Astrocyte (in vitro differentiated cells and primary cell): Measurements from ENCODE around the gene COL18A1. TPM values are rescaled to one million over a fixed set of nuclear protein-coding genes. Genes with fewer than 3 reads are reported as not detected.

Experiments used
- DNase-seq: peaks from one replicate; pipeline ENCODE4 v3.0.0-alpha.2; 2010; ENCODE audit warnings: low read depth
- FAIRE-seq: peaks from 2 replicates; lab custom pipeline; 2011; peaks lifted over from hg19 to GRCh38; lab: Jason Lieb, UNC
- H2AFZ ChIP-seq: 2 replicates; pipeline ENCODE4 v1.6.0; 2012; ENCODE audit warnings: low read depth, low read length, inconsistent platforms
- H3K27ac ChIP-seq: 2 replicates; pipeline ENCODE4 v1.5.1; 2011; ENCODE audit warnings: low read depth, low read length, inconsistent platforms
- H3K27me3 ChIP-seq: 2 replicates; pipeline ENCODE4 v1.6.0; 2011; ENCODE audit warnings: low read length, inconsistent platforms; ENCODE audit not compliant: insufficient read depth
- H3K36me3 ChIP-seq: 2 replicates; pipeline ENCODE4 v1.5.1; 2011; ENCODE audit warnings: low read length, inconsistent platforms; ENCODE audit not compliant: insufficient read depth
- H3K4me1 ChIP-seq: 2 replicates; pipeline ENCODE4 v1.5.1; 2011; ENCODE audit warnings: low read length, inconsistent platforms; ENCODE audit not compliant: insufficient read depth
- H3K4me2 ChIP-seq: 2 replicates; pipeline ENCODE4 v1.6.0; 2012; ENCODE audit warnings: low read length, inconsistent platforms
- H3K4me3 ChIP-seq: 2 replicates; pipeline ENCODE4 v1.5.1; 2011; ENCODE audit warnings: low read depth, mild to moderate bottlenecking, low read length, inconsistent platforms; ENCODE audit not compliant: insufficient read depth
- H3K79me2 ChIP-seq: 2 replicates; pipeline ENCODE4 v1.6.0; 2012; ENCODE audit warnings: mild to moderate bottlenecking, low read length, inconsistent platforms; ENCODE audit not compliant: insufficient read depth
- H3K9ac ChIP-seq: 2 replicates; pipeline ENCODE4 v1.6.0; 2012; ENCODE audit warnings: mild to moderate bottlenecking, low read length, inconsistent platforms
- H3K9me3 ChIP-seq: 2 replicates; pipeline ENCODE4 v1.5.1; 2012; ENCODE audit warnings: low read depth, mild to moderate bottlenecking, low read length, inconsistent platforms; ENCODE audit not compliant: insufficient read depth
- H4K20me1 ChIP-seq: 2 replicates; pipeline ENCODE4 v1.6.0; 2012; ENCODE audit warnings: low read length, inconsistent platforms; ENCODE audit not compliant: insufficient read depth
- H3K27ac Mint-ChIP-seq: one replicate; pipeline ENCODE4 v1.8.0; 2021; ENCODE audit warnings: mild to moderate bottlenecking, mixed read lengths; ENCODE audit not compliant: unreplicated experiment
- H3K27me3 Mint-ChIP-seq: one replicate; pipeline ENCODE4 v1.8.0; 2021; ENCODE audit warnings: low read depth, mixed read lengths; ENCODE audit not compliant: unreplicated experiment
- H3K36me3 Mint-ChIP-seq: one replicate; pipeline ENCODE4 v1.8.0; 2021; ENCODE audit warnings: low read depth, mixed read lengths; ENCODE audit not compliant: unreplicated experiment
- H3K4me1 Mint-ChIP-seq: one replicate; pipeline ENCODE4 v1.8.0; 2021; ENCODE audit warnings: low read depth, mixed read lengths; ENCODE audit not compliant: unreplicated experiment
- H3K4me3 Mint-ChIP-seq: one replicate; pipeline ENCODE4 v1.8.0; 2021; ENCODE audit warnings: mild to moderate bottlenecking, moderate library complexity, mixed read lengths; ENCODE audit not compliant: unreplicated experiment
- H3K9me3 Mint-ChIP-seq: one replicate; pipeline ENCODE4 v1.8.0; 2021; ENCODE audit warnings: mild to moderate bottlenecking, mixed read lengths; ENCODE audit not compliant: unreplicated experiment
- EZH2 ChIP-seq: IDR thresholded peaks from 2 replicates; pipeline ENCODE4 v1.6.1; 2012; ENCODE audit warnings: mild to moderate bottlenecking, low read length, inconsistent platforms; ENCODE audit not compliant: insufficient read depth
- total RNA-seq: library from RNA; stranded (reverse); gene quantifications from 2 replicates; pipeline ENCODE4 v1.2.1, GENCODE V29; 2021
- TF ChIP-seq, protein P1 (sequence below): IDR thresholded peaks from 2 replicates; pipeline ENCODE4 v1.5.1; 2011; ENCODE audit warnings: low read depth, mild to moderate bottlenecking, inconsistent platforms, low read length, moderate library complexity; ENCODE audit not compliant: insufficient read depth

COL18A1 gene
- total RNA-seq, 1 donor from 2014 or later, result 616 TPM

DNA sequence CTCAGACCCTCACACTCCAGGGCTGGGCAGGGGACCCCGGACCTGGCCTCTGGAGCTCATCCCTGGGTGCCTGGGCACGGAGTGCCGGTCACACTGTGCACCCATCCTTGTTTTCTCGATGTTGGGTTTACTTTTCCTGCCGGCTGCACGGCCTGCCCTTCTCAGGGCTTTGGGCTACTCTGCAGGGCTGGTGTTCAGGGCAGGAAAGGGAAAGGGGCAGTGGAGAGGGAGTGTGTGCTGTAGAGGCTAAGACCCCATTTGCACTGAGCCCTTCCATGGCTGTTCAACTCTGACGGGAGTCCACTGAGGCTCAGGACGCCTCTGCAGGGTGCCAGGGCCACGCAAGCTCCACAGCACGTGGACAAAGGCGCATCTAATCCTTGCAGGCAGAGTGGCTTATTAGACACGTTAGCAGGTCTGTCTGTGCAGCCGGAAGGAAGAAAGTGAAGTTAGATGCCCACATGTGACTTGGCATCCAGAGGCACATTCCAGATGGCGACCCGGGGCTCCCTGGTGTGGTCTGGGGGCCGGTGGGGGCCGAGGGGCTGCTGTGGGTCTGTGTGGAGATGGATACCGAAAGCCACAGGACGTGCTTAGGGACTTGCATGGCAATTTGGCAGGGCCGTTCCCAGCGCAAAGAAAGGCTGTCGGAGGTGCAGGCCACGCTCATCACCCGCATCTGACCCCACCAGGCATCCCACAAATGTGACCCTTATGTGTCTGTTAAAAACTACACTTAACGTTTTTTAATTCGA, 33.6 kb downstream of the COL18A1 start:
- no peak overlapping the region for H3K4me3 Mint-ChIP-seq
- H3K27me3 Mint-ChIP-seq, result no peaks in the 10 kb centered on the region
- DNase-seq, result no peak
- Histone ChIP-seq H3K4me3 (peak overlapping the region; percentile 41), H2AFZ (peak overlapping the region; percentile 38), H3K27ac (peak overlapping the region; percentile 61), H4K20me1 (peaks cover 40% of the 10 kb centered on the region), H3K27me3 (no peaks in the 10 kb centered on the region), H3K4me2 (peak overlapping the region; percentile 81), H3K36me3 (no peaks in the 10 kb centered on the region), H3K4me1 (peaks cover 9% of the 10 kb centered on the region), H3K79me2 (peaks cover 65% of the 10 kb centered on the region), H3K9me3 (no peaks in the 10 kb centered on the region), H3K9ac (peak overlapping the region; percentile 71)
- FAIRE-seq, result no peak
- H3K27ac Mint-ChIP-seq, result no peak overlapping the region
- no peaks in the 10 kb centered on the region for H3K9me3 Mint-ChIP-seq
- H3K36me3 Mint-ChIP-seq, result peaks cover 3% of the 10 kb centered on the region
- TF ChIP-seq, protein P1, sequence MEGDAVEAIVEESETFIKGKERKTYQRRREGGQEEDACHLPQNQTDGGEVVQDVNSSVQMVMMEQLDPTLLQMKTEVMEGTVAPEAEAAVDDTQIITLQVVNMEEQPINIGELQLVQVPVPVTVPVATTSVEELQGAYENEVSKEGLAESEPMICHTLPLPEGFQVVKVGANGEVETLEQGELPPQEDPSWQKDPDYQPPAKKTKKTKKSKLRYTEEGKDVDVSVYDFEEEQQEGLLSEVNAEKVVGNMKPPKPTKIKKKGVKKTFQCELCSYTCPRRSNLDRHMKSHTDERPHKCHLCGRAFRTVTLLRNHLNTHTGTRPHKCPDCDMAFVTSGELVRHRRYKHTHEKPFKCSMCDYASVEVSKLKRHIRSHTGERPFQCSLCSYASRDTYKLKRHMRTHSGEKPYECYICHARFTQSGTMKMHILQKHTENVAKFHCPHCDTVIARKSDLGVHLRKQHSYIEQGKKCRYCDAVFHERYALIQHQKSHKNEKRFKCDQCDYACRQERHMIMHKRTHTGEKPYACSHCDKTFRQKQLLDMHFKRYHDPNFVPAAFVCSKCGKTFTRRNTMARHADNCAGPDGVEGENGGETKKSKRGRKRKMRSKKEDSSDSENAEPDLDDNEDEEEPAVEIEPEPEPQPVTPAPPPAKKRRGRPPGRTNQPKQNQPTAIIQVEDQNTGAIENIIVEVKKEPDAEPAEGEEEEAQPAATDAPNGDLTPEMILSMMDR, result no peak
- TF ChIP-seq EZH2, result no peak
- peaks cover 19% of the 10 kb centered on the region for H3K4me1 Mint-ChIP-seq

DNA sequence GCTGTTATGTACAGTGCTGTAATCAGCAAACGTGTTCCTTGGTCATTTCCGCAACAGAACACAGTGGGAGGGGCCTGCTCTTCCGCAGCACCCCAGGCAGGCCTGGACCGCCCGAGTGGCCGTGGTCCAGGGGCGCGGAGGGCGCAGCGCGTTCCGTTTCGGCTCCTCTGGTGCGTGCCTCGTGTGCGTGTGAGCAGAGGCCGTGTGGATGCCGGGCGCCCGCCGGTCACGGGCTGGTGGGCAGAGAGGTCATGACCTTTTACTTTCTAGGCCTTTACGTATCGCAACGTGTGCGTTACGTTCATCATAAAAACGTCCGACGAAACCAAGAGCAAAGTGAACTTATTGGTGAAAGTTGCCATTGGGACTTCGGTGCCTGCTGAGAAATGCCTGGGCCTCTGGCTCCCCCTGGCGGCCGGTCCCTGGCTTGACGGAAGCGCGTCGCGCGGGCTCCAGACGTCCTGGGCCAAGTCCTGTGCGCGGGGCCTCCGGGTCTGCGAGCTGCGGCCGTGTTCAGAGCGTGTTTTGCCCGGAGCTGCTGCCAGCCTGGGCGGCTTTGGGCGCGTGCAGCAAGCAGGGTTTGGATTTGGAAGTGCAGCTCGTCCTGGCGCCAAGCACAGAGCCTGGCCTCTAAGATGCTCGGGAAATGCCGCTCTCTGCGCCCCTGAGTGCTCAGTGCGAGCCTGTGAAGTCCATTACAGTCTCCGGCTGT, 34.4 kb downstream of the COL18A1 start:
- Histone ChIP-seq H3K4me2 (peak overlapping the region; percentile 81), H4K20me1 (peaks cover 40% of the 10 kb centered on the region), H3K4me3 (peak overlapping the region; percentile 41), H2AFZ (peak overlapping the region; percentile 38), H3K27ac (peak overlapping the region; percentile 61), H3K27me3 (no peaks in the 10 kb centered on the region), H3K79me2 (peaks cover 65% of the 10 kb centered on the region), H3K9ac (peak overlapping the region; percentile 71), H3K4me1 (peaks cover 7% of the 10 kb centered on the region), H3K36me3 (no peaks in the 10 kb centered on the region), H3K9me3 (no peaks in the 10 kb centered on the region)
- Mint-ChIP-seq H3K4me1 (peaks cover 12% of the 10 kb centered on the region), H3K4me3 (no peak overlapping the region), H3K9me3 (no peaks in the 10 kb centered on the region), H3K36me3 (peaks cover 7% of the 10 kb centered on the region), H3K27ac (no peak overlapping the region), H3K27me3 (no peaks in the 10 kb centered on the region)
- peak; percentile 80 for DNase-seq
- FAIRE-seq, result no peak
- no peak for TF ChIP-seq EZH2
- TF ChIP-seq, protein P1, result peak; percentile 85
